ENCODE measurements around the gene ZNF628. TPM values are rescaled to one million over a fixed set of nuclear protein-coding genes. Genes with fewer than 3 reads are reported as not detected.
A peak's percentile ranks its signal among the peaks of the same experiment; 100 is the strongest.

The ZNF628 gene
- total RNA-seq, 4 donors from 2014 or later: 2.1 to 12.0 (median 6.5) TPM

DNA sequence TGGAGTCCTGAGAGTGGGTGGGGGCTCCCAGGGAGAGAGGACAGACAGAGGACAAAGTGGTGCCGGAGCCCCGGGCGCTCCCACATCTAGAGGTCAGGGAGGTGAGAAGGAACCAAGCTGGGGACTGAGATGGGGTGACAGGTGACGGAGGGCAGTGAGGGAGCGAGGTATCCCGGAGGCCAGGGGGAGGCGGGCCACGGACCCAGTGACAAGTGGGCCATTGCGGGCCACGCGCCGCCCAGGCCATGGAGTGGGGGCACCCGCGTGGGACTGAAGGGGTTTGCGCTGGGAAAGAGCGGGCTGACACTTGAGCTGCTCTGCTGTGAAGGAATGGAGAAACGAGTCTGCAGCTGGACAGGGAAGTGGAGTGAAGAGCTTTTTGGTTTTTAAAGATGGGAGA, 2.6 kb downstream of the ZNF628 start:
- no peak for TF ChIP-seq POLR2A (IDR thresholded peaks at IDR 0.05)
- TF ChIP-seq, protein P1, sequence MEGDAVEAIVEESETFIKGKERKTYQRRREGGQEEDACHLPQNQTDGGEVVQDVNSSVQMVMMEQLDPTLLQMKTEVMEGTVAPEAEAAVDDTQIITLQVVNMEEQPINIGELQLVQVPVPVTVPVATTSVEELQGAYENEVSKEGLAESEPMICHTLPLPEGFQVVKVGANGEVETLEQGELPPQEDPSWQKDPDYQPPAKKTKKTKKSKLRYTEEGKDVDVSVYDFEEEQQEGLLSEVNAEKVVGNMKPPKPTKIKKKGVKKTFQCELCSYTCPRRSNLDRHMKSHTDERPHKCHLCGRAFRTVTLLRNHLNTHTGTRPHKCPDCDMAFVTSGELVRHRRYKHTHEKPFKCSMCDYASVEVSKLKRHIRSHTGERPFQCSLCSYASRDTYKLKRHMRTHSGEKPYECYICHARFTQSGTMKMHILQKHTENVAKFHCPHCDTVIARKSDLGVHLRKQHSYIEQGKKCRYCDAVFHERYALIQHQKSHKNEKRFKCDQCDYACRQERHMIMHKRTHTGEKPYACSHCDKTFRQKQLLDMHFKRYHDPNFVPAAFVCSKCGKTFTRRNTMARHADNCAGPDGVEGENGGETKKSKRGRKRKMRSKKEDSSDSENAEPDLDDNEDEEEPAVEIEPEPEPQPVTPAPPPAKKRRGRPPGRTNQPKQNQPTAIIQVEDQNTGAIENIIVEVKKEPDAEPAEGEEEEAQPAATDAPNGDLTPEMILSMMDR (IDR thresholded peaks at IDR 0.05): no peak
- peaks cover 0 to 18% of the 10 kb centered on the region in 2 donors for H3K36me3 ChIP-seq
- no peak overlapping the region for H3K4me3 ChIP-seq (replicated peaks in 1 of 3)
- peaks cover 40 to 55% of the 10 kb centered on the region in 2 donors for H3K4me1 ChIP-seq
- no peaks in the 10 kb centered on the region for H3K27me3 ChIP-seq
- intact Hi-C loops (cut with DNase I): no loop called here
- no peak for DNase-seq
- peak overlapping the region; percentile 74 to 82 (median 78) for H3K27ac ChIP-seq
- H3K9me3 ChIP-seq: no peaks in the 10 kb centered on the region
- WGBS, 2 donors: 51 to 67% methylated on average over 17 of the region's 17 CpGs

DNA sequence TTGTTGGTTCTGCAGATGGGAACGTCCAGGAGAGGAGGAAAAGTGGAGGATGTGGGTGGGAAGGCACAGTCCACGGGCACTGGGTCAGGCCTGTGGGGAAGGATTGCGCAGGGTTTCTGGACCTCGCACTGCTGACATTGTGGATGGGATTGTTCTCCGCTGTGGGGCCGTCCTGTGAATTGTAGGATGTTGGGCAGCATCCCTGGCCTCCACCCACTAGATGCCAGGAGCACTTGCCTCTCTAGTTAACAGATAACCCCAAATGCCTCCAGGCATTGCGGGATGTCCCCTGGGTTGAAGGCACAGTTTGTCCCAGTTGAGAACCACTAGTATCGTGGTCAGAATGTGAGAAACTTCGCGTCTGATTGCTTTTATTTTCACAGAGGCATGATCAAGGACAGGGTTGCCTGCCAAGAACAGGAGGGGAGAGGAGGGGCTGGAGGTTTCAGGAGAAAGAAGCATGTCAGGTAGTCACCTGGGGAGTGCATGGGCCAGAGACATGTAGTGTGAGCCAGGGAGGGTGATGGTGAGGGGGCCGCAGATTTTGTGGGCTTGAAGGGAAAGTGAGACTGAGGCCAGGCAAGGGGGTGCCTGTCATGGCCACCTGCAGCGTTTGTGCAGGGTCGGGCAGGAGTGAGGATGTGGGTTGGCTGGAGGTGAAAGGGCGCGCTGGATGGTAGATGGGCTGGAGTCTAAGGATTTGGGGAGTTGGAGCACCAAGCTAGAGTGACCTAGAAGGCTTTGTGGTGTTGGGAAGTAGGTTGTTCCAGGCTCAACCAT, 3.2 kb downstream of the ZNF628 start:
- 37 to 55% methylated on average over 13 to 14 of the region's 15 CpGs for WGBS, 2 donors
- no peaks in the 10 kb centered on the region for H3K27me3 ChIP-seq
- H3K36me3 ChIP-seq: peaks cover 0 to 18% of the 10 kb centered on the region in 2 donors
- no peak overlapping the region for H3K4me3 ChIP-seq (replicated peaks in 1 of 3)
- no peaks in the 10 kb centered on the region for H3K9me3 ChIP-seq
- intact Hi-C loops (cut with DNase I): no loop called here
- DNase-seq: peak; percentile 91
- H3K4me1 ChIP-seq: peaks cover 40 to 55% of the 10 kb centered on the region in 2 donors
- H3K27ac ChIP-seq: peak overlapping the region; percentile 74 to 82 (median 78)
- peak in 1 of 2 donors; percentile 29 for TF ChIP-seq POLR2A (IDR thresholded peaks at IDR 0.05)
- TF ChIP-seq, protein P1 (IDR thresholded peaks at IDR 0.05): peak in 1 of 6 experiments; percentile 26

DNA sequence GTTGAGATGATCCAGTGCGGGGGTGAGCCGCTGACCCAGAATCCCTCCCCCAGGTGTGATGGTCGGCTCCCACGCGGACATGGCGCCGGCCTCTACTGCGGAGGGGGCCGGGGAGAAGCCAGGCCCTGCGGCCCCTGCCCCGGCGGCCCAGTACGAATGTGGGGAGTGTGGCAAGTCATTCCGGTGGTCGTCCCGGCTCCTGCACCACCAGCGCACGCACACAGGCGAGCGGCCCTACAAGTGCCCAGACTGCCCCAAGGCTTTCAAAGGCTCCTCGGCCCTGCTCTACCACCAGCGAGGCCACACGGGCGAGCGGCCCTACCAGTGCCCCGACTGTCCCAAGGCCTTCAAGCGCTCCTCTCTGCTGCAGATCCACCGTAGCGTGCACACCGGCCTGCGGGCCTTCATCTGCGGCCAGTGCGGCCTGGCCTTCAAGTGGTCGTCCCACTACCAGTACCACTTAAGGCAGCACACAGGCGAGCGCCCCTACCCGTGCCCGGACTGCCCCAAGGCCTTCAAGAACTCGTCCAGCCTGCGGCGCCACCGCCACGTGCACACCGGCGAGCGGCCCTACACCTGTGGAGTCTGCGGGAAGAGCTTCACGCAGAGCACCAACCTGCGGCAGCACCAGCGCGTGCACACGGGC, 4.9 kb downstream of the ZNF628 start:
- no peak overlapping the region for H3K4me3 ChIP-seq (replicated peaks in 1 of 3)
- no peaks in the 10 kb centered on the region for H3K27me3 ChIP-seq
- no peak for DNase-seq
- TF ChIP-seq POLR2A (IDR thresholded peaks at IDR 0.05): no peak
- TF ChIP-seq, protein P1 (IDR thresholded peaks at IDR 0.05): no peak
- no peaks in the 10 kb centered on the region for H3K9me3 ChIP-seq
- WGBS, 2 donors: 93 to 95% methylated on average over 38 to 39 of the region's 52 CpGs
- peaks cover 0 to 18% of the 10 kb centered on the region in 2 donors for H3K36me3 ChIP-seq
- intact Hi-C loops (cut with DNase I): no loop called here
- H3K4me1 ChIP-seq: peaks cover 38 to 56% of the 10 kb centered on the region in 2 donors
- peak overlapping the region in 1 of 3 donors; percentile 2 for H3K27ac ChIP-seq

DNA sequence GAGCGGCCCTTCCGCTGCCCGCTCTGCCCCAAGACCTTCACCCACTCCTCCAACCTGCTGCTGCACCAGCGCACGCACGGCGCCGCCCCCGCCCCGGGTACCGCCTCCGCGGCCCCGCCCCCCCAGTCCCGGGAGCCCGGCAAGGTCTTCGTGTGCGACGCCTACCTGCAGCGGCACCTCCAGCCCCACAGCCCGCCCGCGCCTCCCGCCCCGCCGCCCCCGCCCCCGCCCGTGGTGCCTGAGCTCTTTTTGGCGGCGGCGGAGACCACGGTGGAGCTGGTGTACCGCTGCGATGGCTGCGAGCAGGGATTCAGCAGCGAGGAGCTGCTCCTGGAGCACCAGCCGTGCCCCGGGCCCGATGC, 5.4 kb downstream of the ZNF628 start:
- TF ChIP-seq, protein P1 (IDR thresholded peaks at IDR 0.05): no peak
- TF ChIP-seq POLR2A (IDR thresholded peaks at IDR 0.05): no peak
- H3K27me3 ChIP-seq: no peaks in the 10 kb centered on the region
- H3K36me3 ChIP-seq: peaks cover 0 to 18% of the 10 kb centered on the region in 2 donors
- H3K27ac ChIP-seq: no peak overlapping the region
- intact Hi-C loops (cut with DNase I): no loop called here
- 79 to 81% methylated on average over 16 to 22 of the region's 40 CpGs for WGBS, 2 donors
- H3K4me1 ChIP-seq: peaks cover 42 to 61% of the 10 kb centered on the region in 2 donors
- H3K4me3 ChIP-seq (replicated peaks in 1 of 3): no peak overlapping the region
- DNase-seq: no peak
- no peaks in the 10 kb centered on the region for H3K9me3 ChIP-seq
